ENCODE measurements around the gene ASCC1.

GRCh38 chr10:72218325-72218724 is 2.2 kb upstream of the ASCC1 start:
- TF ChIP-seq, protein P1, sequence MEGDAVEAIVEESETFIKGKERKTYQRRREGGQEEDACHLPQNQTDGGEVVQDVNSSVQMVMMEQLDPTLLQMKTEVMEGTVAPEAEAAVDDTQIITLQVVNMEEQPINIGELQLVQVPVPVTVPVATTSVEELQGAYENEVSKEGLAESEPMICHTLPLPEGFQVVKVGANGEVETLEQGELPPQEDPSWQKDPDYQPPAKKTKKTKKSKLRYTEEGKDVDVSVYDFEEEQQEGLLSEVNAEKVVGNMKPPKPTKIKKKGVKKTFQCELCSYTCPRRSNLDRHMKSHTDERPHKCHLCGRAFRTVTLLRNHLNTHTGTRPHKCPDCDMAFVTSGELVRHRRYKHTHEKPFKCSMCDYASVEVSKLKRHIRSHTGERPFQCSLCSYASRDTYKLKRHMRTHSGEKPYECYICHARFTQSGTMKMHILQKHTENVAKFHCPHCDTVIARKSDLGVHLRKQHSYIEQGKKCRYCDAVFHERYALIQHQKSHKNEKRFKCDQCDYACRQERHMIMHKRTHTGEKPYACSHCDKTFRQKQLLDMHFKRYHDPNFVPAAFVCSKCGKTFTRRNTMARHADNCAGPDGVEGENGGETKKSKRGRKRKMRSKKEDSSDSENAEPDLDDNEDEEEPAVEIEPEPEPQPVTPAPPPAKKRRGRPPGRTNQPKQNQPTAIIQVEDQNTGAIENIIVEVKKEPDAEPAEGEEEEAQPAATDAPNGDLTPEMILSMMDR (IDR thresholded peaks at IDR 0.05), result no peak
- TF ChIP-seq POLR2AphosphoS5 (IDR thresholded peaks at IDR 0.05), result no peak

Data from esophagus muscularis mucosa (tissue), 3 donors.